ENCODE measurements around the gene TNFAIP8L2. TPM values are rescaled to one million over a fixed set of nuclear protein-coding genes. Genes with fewer than 3 reads are reported as not detected.
"Not testable (repeated sequence)": the region's sequence is repeated elsewhere in the genome, so short reads cannot be mapped to it uniquely, and the experiment has no call there.

TNFAIP8L2 gene
- total and polyA plus RNA-seq, 4 experiments from 2014 or later, result 10.8 to 49.7 (median 44.1) TPM

DNA sequence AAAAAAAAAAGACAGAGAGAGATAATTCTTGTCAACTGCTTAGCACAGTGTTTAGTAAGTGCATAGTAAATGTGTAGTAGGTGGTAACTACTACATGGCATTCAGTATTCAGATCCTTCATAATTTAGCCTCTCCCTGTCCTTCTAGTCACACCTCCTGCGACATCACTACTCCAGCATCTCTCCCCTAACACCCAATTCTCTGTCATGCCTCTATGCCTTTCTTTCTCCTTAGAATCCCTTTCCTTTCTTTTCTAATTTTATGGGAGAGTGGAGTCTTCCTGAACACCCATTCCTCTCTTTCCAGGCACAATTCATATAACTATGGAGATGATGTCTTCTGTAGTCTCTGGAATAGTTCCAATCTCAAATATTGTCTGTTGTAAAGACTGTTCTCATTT lies 37.4 kb downstream of the TNFAIP8L2 start:
- Histone ChIP-seq H3K9me3 (ENCODE audit: control insufficient read depth in 1 of 2, low read length in 2 of 2) (no peaks in the 10 kb centered on the region), H3K27ac (ENCODE audit: low read depth, low read length) (no peak overlapping the region), H3K36me3 (ENCODE audit: insufficient read depth, low read length) (no peaks in the 10 kb centered on the region), H3K4me3 (ENCODE audit: low read length in 2 of 2) (no peak overlapping the region), H3K27me3 (ENCODE audit: insufficient read depth, low read length) (no peaks in the 10 kb centered on the region), H3K4me1 (ENCODE audit: insufficient read depth, low read length) (peaks cover 22% of the 10 kb centered on the region)
- H3K27me3 Mint-ChIP-seq, result peaks cover 0 to 2% of the 10 kb centered on the region in 2 donors
- no peak for DNase-seq
- H3K27ac Mint-ChIP-seq, result peak overlapping the region in 1 of 7 donors; percentile 2
- H3K4me1 Mint-ChIP-seq, result peaks cover 15 to 43% (median 32%) of the 10 kb centered on the region in 4 donors
- H3K9me3 Mint-ChIP-seq, result peaks cover 0 to 3% (median 0%) of the 10 kb centered on the region in 8 donors
- peaks cover 0 to 14% of the 10 kb centered on the region in 2 donors for H3K36me3 Mint-ChIP-seq
- ChIA-PET POLR2A (ENCODE audit: partially characterized antibody) (no interaction called here), CTCF (ENCODE audit: partially characterized antibody) (interaction anchor here (1.0 to 1.8 kb wide), 2 partner anchors 27 to 58 kb away, joined by 4 to 11 read pairs; no protein-coding TSS in a partner anchor)
- intact Hi-C loops (cut with micrococcal nuclease), result loop anchor here (5.0 to 10.0 kb wide), 2 partner anchors 37 to 201 kb away; partner anchors contain the start of genes PSMB4 and TNFAIP8L2
- peak overlapping the region in 1 of 8 donors; percentile 40 for H3K4me3 Mint-ChIP-seq

DNA sequence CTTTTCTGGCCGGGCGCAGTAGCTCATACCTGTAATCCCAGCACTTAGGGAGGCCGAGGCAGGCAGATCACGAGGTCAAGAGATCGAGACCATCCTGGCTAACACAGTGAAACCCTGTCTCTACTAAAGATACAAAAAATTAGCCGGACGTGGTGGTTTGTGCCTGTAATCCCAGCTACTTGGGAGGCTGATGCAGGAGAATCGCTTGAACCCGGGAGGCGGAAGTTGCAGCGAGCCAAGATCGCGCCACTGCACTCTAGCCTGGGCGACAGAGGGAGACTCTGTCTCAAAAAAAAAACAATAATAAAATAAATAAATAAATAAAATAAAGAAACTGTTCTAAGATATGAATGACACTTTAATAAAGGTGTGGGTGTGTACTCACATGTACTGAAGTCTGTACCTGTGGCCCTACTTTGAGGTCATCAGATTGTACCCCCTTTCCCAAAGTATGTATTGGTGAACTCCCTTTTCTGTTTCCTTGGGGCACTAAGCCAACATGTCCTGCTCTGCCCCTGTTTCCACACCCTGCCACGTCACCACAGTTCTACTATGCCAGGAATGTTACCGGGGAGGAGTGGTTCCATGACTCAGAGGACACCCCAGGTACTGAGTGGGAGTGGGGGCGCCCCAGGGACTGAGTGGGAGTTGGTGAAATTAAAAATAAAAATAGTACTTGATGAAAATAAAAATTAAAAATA lies 38.6 kb downstream of the TNFAIP8L2 start:
- POLR2A ChIA-PET (ENCODE audit: partially characterized antibody), result interaction anchor here (0.6 to 1.8 kb wide), 2 partner anchors 57 to 95 kb away, joined by 3 to 7 read pairs; no protein-coding TSS in a partner anchor
- not testable (repeated sequence) for H3K9me3 ChIP-seq (ENCODE audit: control insufficient read depth in 1 of 2, low read length in 2 of 2); H3K27ac ChIP-seq (ENCODE audit: low read depth, low read length); H3K4me3 ChIP-seq (ENCODE audit: low read length in 2 of 2); H3K27me3 ChIP-seq (ENCODE audit: insufficient read depth, low read length); H3K27ac Mint-ChIP-seq; H3K4me3 Mint-ChIP-seq; DNase-seq; H3K9me3 Mint-ChIP-seq; H3K36me3 ChIP-seq (ENCODE audit: insufficient read depth, low read length); H3K27me3 Mint-ChIP-seq
- Mint-ChIP-seq H3K36me3 (peaks cover 1 to 12% of the 10 kb centered on the region in 2 donors), H3K4me1 (peaks cover 21 to 43% (median 35%) of the 10 kb centered on the region in 4 donors)
- intact Hi-C loops (cut with micrococcal nuclease), result loop anchor here (5.0 to 10.0 kb wide), 2 partner anchors 38 to 200 kb away; partner anchors contain the start of genes PSMB4 and TNFAIP8L2
- CTCF ChIA-PET (ENCODE audit: partially characterized antibody), result interaction anchor here (0.8 to 3.8 kb wide), 7 partner anchors 17 to 145 kb away, joined by 3 to 20 read pairs (median 6); no protein-coding TSS in a partner anchor
- peaks cover 25% of the 10 kb centered on the region for H3K4me1 ChIP-seq (ENCODE audit: insufficient read depth, low read length)

DNA sequence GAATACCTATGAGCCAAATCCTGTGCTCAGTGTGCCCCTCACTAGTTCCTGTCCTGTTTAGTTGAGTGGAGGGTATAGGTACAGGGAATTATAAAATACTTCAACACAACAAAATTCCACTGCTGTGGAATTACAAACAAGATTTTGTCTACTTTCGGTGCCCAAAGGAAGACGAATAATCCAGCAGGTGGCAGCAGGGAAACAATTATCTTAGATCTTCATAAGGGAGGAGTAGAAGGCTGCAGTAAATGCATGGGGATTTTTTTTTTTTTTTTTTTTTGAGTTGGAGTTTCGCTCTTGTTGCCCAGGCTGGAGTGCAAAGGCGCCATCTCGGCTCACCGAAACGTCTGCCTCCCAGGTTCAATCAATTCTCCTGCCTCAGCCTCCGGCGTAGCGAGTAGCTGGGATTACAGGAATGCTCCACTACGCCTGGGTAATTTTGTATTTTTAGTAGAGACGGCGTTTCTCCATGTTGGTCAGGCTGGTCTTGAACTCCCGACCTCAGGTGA lies 39.9 kb downstream of the TNFAIP8L2 start:
- Mint-ChIP-seq H3K4me3 (peak overlapping the region in 7 of 8 donors; percentile 26 to 67 (median 51)), H3K9me3 (peaks cover 0 to 3% (median 0%) of the 10 kb centered on the region in 8 donors), H3K4me1 (peaks cover 24 to 41% (median 33%) of the 10 kb centered on the region in 4 donors), H3K36me3 (peaks cover 3 to 11% of the 10 kb centered on the region in 2 donors), H3K27ac (peak overlapping the region in 2 of 7 donors; percentile 63 to 78), H3K27me3 (peaks cover 0 to 2% of the 10 kb centered on the region in 2 donors)
- Histone ChIP-seq H3K9me3 (ENCODE audit: control insufficient read depth in 1 of 2, low read length in 2 of 2) (no peaks in the 10 kb centered on the region), H3K36me3 (ENCODE audit: insufficient read depth, low read length) (no peaks in the 10 kb centered on the region), H3K4me3 (ENCODE audit: low read length in 2 of 2) (no peak overlapping the region), H3K27ac (ENCODE audit: low read depth, low read length) (no peak overlapping the region), H3K27me3 (ENCODE audit: insufficient read depth, low read length) (no peaks in the 10 kb centered on the region), H3K4me1 (ENCODE audit: insufficient read depth, low read length) (peaks cover 27% of the 10 kb centered on the region)
- POLR2A ChIA-PET (ENCODE audit: partially characterized antibody), result interaction anchor here (0.6 kb wide), 1 partner anchor 165 kb away, joined by 3 read pairs; no protein-coding TSS in a partner anchor
- CTCF ChIA-PET (ENCODE audit: partially characterized antibody), result interaction anchor here (0.7 to 3.8 kb wide), 10 partner anchors 35 to 728 kb away, joined by 3 to 20 read pairs (median 4); no protein-coding TSS in a partner anchor
- intact Hi-C loops (cut with micrococcal nuclease), result loop anchor here (1.0 to 10.0 kb wide), 2 partner anchors 55 to 198 kb away; partner anchors contain the start of gene PSMB4
- peak; percentile 59 to 74 (median 63) for DNase-seq

DNA sequence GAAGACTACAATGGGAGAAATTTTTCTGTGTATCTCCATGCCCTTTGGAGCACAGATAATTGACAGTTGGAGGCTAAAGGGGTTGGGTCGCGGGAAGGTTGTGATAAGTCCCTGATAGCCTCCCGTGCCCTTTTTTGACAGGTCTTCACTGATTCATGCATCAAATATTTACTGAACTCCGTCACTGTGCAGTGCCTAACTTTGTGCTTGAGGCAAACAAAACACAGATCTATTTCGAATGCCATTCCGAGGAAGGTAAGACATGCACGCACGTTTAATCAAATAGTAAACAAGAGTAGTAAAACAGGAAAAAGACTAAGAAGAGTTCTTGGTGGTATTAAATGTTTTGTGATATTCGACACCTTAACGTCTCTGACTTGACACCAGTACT lies 41.4 kb downstream of the TNFAIP8L2 start:
- H3K4me3 ChIP-seq (ENCODE audit: low read length in 2 of 2), result peak overlapping the region; percentile 89 to 99

DNA sequence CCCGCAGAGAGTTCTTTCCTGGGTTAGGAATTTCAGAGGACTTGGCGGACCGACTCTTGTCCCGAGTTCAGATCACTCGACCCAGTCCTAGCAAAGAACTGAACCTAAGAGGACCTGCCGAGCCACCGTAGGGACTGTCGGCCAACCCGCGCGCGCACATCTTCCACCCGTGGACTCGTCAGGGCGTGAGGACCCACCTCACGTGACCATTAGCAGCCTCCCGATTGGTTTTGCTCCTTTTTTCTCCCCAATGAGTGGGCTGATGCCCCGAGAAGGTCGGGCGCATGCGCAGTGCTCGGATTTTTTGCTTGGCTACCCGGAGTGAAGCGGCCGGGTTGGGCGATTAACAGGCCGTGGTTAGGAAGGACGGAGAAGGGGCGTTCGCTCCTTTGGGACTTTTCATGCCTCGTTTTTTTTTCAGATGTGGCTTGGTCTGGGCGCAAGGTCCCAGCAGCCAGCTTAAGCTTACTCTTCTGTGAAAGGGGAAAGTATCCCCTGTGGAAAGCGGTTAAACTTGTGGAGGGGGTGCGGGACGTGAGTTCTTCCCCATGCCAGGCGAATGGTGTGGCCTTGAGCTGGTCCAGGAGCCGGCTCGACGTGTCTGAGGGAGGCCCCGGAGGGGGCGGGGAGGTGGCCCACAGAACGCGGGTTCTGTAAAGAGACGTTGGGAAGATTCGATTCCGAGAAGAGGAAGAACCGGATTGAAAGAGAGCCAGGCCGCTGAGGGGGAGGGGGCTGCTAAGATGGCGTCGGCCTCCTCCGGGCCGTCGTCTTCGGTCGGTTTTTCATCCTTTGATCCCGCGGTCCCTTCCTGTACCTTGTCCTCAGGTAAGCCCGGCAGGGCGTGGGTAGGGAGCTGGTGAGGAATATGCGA lies 42.0 kb downstream of the TNFAIP8L2 start, which contains the start of gene PIP5K1A:
TSS of gene PIP5K1A (plus strand) at position 299 of the 874 bp plus-strand sequence. CDS start at position 744, 445 bp downstream.
- H3K9me3 Mint-ChIP-seq, result peaks cover 0 to 3% (median 0%) of the 10 kb centered on the region in 8 donors
- Histone ChIP-seq H3K4me1 (ENCODE audit: insufficient read depth, low read length) (peaks cover 34% of the 10 kb centered on the region), H3K27ac (ENCODE audit: low read depth, low read length) (peak within 1 kb of the TSS; percentile 79), H3K36me3 (ENCODE audit: insufficient read depth, low read length) (peaks cover 5% of the 10 kb centered on the region), H3K27me3 (ENCODE audit: insufficient read depth, low read length) (no peaks in the 10 kb centered on the region), H3K4me3 (ENCODE audit: low read length in 2 of 2) (peak within 1 kb of the TSS; percentile 89 to 99), H3K9me3 (ENCODE audit: control insufficient read depth in 1 of 2, low read length in 2 of 2) (no peaks in the 10 kb centered on the region)
- peaks cover 29 to 53% (median 41%) of the 10 kb centered on the region in 4 donors for H3K4me1 Mint-ChIP-seq
- H3K36me3 Mint-ChIP-seq, result peaks cover 3 to 20% of the 10 kb centered on the region in 2 donors
- H3K27me3 Mint-ChIP-seq, result peaks cover 0 to 2% of the 10 kb centered on the region in 2 donors
- peak within 1 kb of the TSS; percentile 93 to 100 (median 97) for H3K27ac Mint-ChIP-seq
- H3K4me3 Mint-ChIP-seq, result peak within 1 kb of the TSS; percentile 96 to 100 (median 98)
- CTCF ChIA-PET (ENCODE audit: partially characterized antibody), result interaction anchor here (1.2 to 1.7 kb wide), 2 partner anchors 53 to 142 kb away, joined by 3 to 4 read pairs; no protein-coding TSS in a partner anchor
- intact Hi-C loops (cut with micrococcal nuclease), result loop anchor here (1.0 to 10.0 kb wide), 5 partner anchors 8 to 196 kb away; partner anchors contain the start of genes PSMB4, RFX5, SCNM1 and VPS72
- POLR2A ChIA-PET (ENCODE audit: partially characterized antibody), result interaction anchor here (0.6 to 4.5 kb wide), 12 partner anchors 9 to 834 kb away, joined by 3 to 25 read pairs (median 3); partner anchors contain the start of genes LYSMD1, MINDY1, PSMD4 and RPRD2
- peak; percentile 96 to 99 (median 98) for DNase-seq

More for the DNA sequence above, 41.4 kb downstream of the TNFAIP8L2 start:
- peak overlapping the region; percentile 96 to 100 (median 98) for H3K4me3 Mint-ChIP-seq
- H3K4me1 ChIP-seq (ENCODE audit: insufficient read depth, low read length), result peaks cover 34% of the 10 kb centered on the region
- H3K36me3 ChIP-seq (ENCODE audit: insufficient read depth, low read length), result peaks cover 2% of the 10 kb centered on the region
- H3K27ac ChIP-seq (ENCODE audit: low read depth, low read length), result peak overlapping the region; percentile 79
- POLR2A ChIA-PET (ENCODE audit: partially characterized antibody), result interaction anchor here (0.6 to 4.5 kb wide), 4 partner anchors 8 to 191 kb away, joined by 3 to 25 read pairs (median 3); partner anchors contain the start of genes MINDY1 and VPS72
- peaks cover 0 to 2% of the 10 kb centered on the region in 2 donors for H3K27me3 Mint-ChIP-seq
- no peaks in the 10 kb centered on the region for H3K9me3 ChIP-seq (ENCODE audit: control insufficient read depth in 1 of 2, low read length in 2 of 2)
- H3K36me3 Mint-ChIP-seq, result peaks cover 3 to 18% of the 10 kb centered on the region in 2 donors
- H3K27ac Mint-ChIP-seq, result peak overlapping the region; percentile 93 to 100 (median 97)
- peaks cover 0 to 3% (median 0%) of the 10 kb centered on the region in 8 donors for H3K9me3 Mint-ChIP-seq
- DNase-seq, result peak in 1 of 5 donors; percentile 2
- CTCF ChIA-PET (ENCODE audit: partially characterized antibody), result interaction anchor here (1.8 to 3.8 kb wide), 2 partner anchors 54 to 142 kb away, joined by 12 to 17 read pairs; no protein-coding TSS in a partner anchor
- H3K4me1 Mint-ChIP-seq, result peaks cover 28 to 53% (median 40%) of the 10 kb centered on the region in 4 donors
- H3K27me3 ChIP-seq (ENCODE audit: insufficient read depth, low read length), result no peaks in the 10 kb centered on the region
- intact Hi-C loops (cut with micrococcal nuclease), result loop anchor here (1.0 to 10.0 kb wide), 5 partner anchors 8 to 197 kb away; partner anchors contain the start of genes PSMB4, RFX5, SCNM1 and VPS72

Data from CD4-positive, alpha-beta memory T cell (primary cell).